GM10266 (cell line): ENCODE measurements around the gene ENOX1.

Experiments
- DNase-seq: peaks from one replicate; pipeline ENCODE4 v3.0.0; 2012; ENCODE audit errors: extremely low spot score
- CTCF ChIP-seq: IDR thresholded peaks from 2 replicates; pipeline ENCODE4 v1.5.1; 2012; ENCODE audit warnings: mild to moderate bottlenecking, low read depth; ENCODE audit not compliant: control insufficient read depth, insufficient read depth; ENCODE audit errors: missing control alignments

Gene ENOX1

GRCh38 chr13:43223216-43223615 is 563.6 kb downstream of the ENOX1 start:
- no peak for DNase-seq
- no peak for TF ChIP-seq CTCF

- no peak for TF ChIP-seq CTCF
- no peak for DNase-seq
Observed at GRCh38 chr13:43222086-43222485, 564.7 kb downstream of the ENOX1 start.

- no peak for DNase-seq
- no peak for TF ChIP-seq CTCF
Observed at GRCh38 chr13:43221611-43222010, 565.2 kb downstream of the ENOX1 start.

GRCh38 chr13:43220873-43221595 is 565.7 kb downstream of the ENOX1 start:
- TF ChIP-seq CTCF, result no peak
- no peak for DNase-seq

GRCh38 chr13:43214124-43214523 is 572.6 kb downstream of the ENOX1 start:
- no peak for DNase-seq
- no peak for TF ChIP-seq CTCF

GRCh38 chr13:43206838-43207237 is 579.9 kb downstream of the ENOX1 start:
- no peak for TF ChIP-seq CTCF
- DNase-seq, result no peak

- no peak for DNase-seq
- no peak for TF ChIP-seq CTCF
Observed at GRCh38 chr13:43205416-43205815, 581.4 kb downstream of the ENOX1 start.
